Gastrocnemius medialis (tissue), 4 donors: ENCODE measurements around the gene DPP9. TPM values are rescaled to one million over a fixed set of nuclear protein-coding genes. Genes with fewer than 3 reads are reported as not detected.

Source experiments
- ATAC-seq, 2 donors: fragments of 150-250 bp; one replicate each; pipeline ENCODE4 v1.9.1; 2016
- DNase-seq, 2 donors: peaks; one replicate each; pipeline ENCODE4 v3.0.0-alpha.2; 2019
- H3K27ac ChIP-seq, 4 donors: fragments of 200-600 bp; sonication (generic); 1 replicate in 1 of 4; 2 replicates in 3 of 4; pipeline ENCODE4 v1.5.1; 2016 to 2018; ENCODE audit warnings: mild to moderate bottlenecking in 2 of 4, moderate library complexity in 1 of 4
- H3K27me3 ChIP-seq, 3 donors: fragments of 200-600 bp; sonication (generic) in 2 of 3; 1 replicate in 1 of 3; 2 replicates in 2 of 3; pipeline versions ENCODE4 v1.5.1 to v1.6.0; 2016 to 2019; ENCODE audit warnings: mild to moderate bottlenecking in 1 of 3, moderate library complexity in 1 of 3
- H3K36me3 ChIP-seq, 2 donors: fragments of 200-600 bp; sonication (generic) in 1 of 2; one replicate each; pipeline ENCODE4 v1.5.1; 2017 to 2018
- H3K4me1 ChIP-seq, 2 donors: fragments of 200-600 bp; sonication (generic) in 1 of 2; one replicate each; pipeline ENCODE4 v1.5.1; 2016 to 2017; ENCODE audit warnings: mild to moderate bottlenecking in 2 of 2
- H3K4me3 ChIP-seq, 4 donors: fragments of 200-600 bp; sonication (generic) in 3 of 4; 1 replicate in 1 of 4; 2 replicates in 3 of 4; pipeline ENCODE4 v1.5.1; 2016 to 2019; ENCODE audit warnings: mild to moderate bottlenecking in 2 of 4
- H3K9me3 ChIP-seq, 3 donors: fragments of 200-600 bp; sonication (generic) in 2 of 3; 1 replicate in 1 of 3; 2 replicates in 2 of 3; pipeline ENCODE4 v1.5.1; 2016 to 2019
- CTCF ChIP-seq, 5 experiments: fragments of 450-650 bp in 3 of 5; fragments of 200-600 bp in 2 of 5; sonication (generic) in 2 of 5; IDR thresholded peaks in 4 of 5; conservative IDR thresholded peaks in 1 of 5; 1 replicate in 4 of 5; 2 replicates in 1 of 5; pipeline ENCODE4 v1.5.1; 2016 to 2019; ENCODE audit warnings: antibody characterized with exemption in 5 of 5, mild to moderate bottlenecking in 3 of 5, moderate library complexity in 3 of 5
- POLR2A ChIP-seq, 2 donors: fragments of 450-650 bp; IDR thresholded peaks; one replicate each; pipeline ENCODE4 v1.6.1; 2017; ENCODE audit warnings: antibody characterized with exemption in 2 of 2, mild to moderate bottlenecking in 2 of 2, moderate library complexity in 2 of 2
- in situ Hi-C, 4 donors: fragments of 200-750 bp; cut with MboI; loops; one replicate each; pipeline versions ENCODE4 v1.15.0 to v1.8.0; 2017; ENCODE audit warnings: low sequenced_read_pairs in 4 of 4
- intact Hi-C: fragments of 100-400 bp; cut with DNase I; formaldehyde crosslinking; loops from one replicate; pipeline ENCODE4 v1.15.1; 2023; ENCODE audit warnings: low total_unique reads
- total RNA-seq, 4 donors: library from RNA; depleted of rRNA; stranded (reverse); fragments of >200 nt; gene quantifications; one replicate each; pipeline versions ENCODE4 v1.1.0 to v1.2.3, GENCODE V29; 2016

DPP9 gene
- total RNA-seq, 4 donors from 2014 or later = 92.6 to 208 (median 148) TPM

GRCh38 chr19:4675346-4675745 lies 48.3 kb downstream of the DPP9 start:
- no peak for DNase-seq
- Histone ChIP-seq H3K4me1 (peaks cover 22 to 25% of the 10 kb centered on the region in 2 donors), H3K36me3 (peaks cover 0 to 37% of the 10 kb centered on the region in 2 donors), H3K4me3 (no peak overlapping the region), H3K27me3 (no peaks in the 10 kb centered on the region), H3K27ac (peak overlapping the region; percentile 63 to 90 (median 72)), H3K9me3 (no peaks in the 10 kb centered on the region)
- intact Hi-C loops = no loop called here
- in situ Hi-C loops = no loop called here
- no peak for ATAC-seq
- TF ChIP-seq CTCF (IDR thresholded peaks at IDR 0.05 in 4 of 5, conservative IDR thresholded peaks at IDR 0.05 in 1 of 5) (no peak), POLR2A (IDR thresholded peaks at IDR 0.05) (no peak)

- ATAC-seq = no peak
- H3K4me1 ChIP-seq = peaks cover 32 to 34% of the 10 kb centered on the region in 2 donors
- in situ Hi-C loops = no loop called here
- no peaks in the 10 kb centered on the region for H3K9me3 ChIP-seq
- H3K27ac ChIP-seq = peak overlapping the region; percentile 63 to 90 (median 72)
- H3K27me3 ChIP-seq = no peaks in the 10 kb centered on the region
- no peak overlapping the region for H3K4me3 ChIP-seq
- H3K36me3 ChIP-seq = peaks cover 0 to 23% of the 10 kb centered on the region in 2 donors
- DNase-seq = no peak
- intact Hi-C loops = no loop called here
- TF ChIP-seq CTCF (IDR thresholded peaks at IDR 0.05 in 4 of 5, conservative IDR thresholded peaks at IDR 0.05 in 1 of 5) (no peak), POLR2A (IDR thresholded peaks at IDR 0.05) (no peak)
Observed at GRCh38 chr19:4673726-4674125, 49.9 kb downstream of the DPP9 start.

- TF ChIP-seq CTCF (IDR thresholded peaks at IDR 0.05 in 4 of 5, conservative IDR thresholded peaks at IDR 0.05 in 1 of 5) (no peak), POLR2A (IDR thresholded peaks at IDR 0.05) (no peak)
- Histone ChIP-seq H3K27me3 (no peaks in the 10 kb centered on the region), H3K9me3 (no peaks in the 10 kb centered on the region), H3K4me1 (peaks cover 32 to 35% of the 10 kb centered on the region in 2 donors), H3K4me3 (no peak overlapping the region), H3K27ac (peak overlapping the region; percentile 63 to 90 (median 72)), H3K36me3 (peaks cover 0 to 23% of the 10 kb centered on the region in 2 donors)
- in situ Hi-C loops = no loop called here
- intact Hi-C loops = no loop called here
- no peak for DNase-seq
- no peak for ATAC-seq
Observed at GRCh38 chr19:4673216-4673615, 50.4 kb downstream of the DPP9 start.

GRCh38 chr19:4671185-4671851 lies 52.3 kb downstream of the DPP9 start:
- peaks cover 21 to 25% of the 10 kb centered on the region in 2 donors for H3K4me1 ChIP-seq
- in situ Hi-C loops (no loop called here), intact Hi-C loops (loop anchor here (2.0 kb wide), 1 partner anchor 51 kb away; the partner anchor contains the start of gene DPP9)
- peaks cover 0 to 28% of the 10 kb centered on the region in 2 donors for H3K36me3 ChIP-seq
- H3K27ac ChIP-seq = peak overlapping the region; percentile 90 to 95 (median 92)
- H3K9me3 ChIP-seq = no peaks in the 10 kb centered on the region
- no peak overlapping the region for H3K4me3 ChIP-seq
- DNase-seq (peak; percentile 69 to 82), ATAC-seq (peak; percentile 57 to 72)
- no peaks in the 10 kb centered on the region for H3K27me3 ChIP-seq
- no peak for TF ChIP-seq CTCF (IDR thresholded peaks at IDR 0.05 in 4 of 5, conservative IDR thresholded peaks at IDR 0.05 in 1 of 5)
- TF ChIP-seq POLR2A (IDR thresholded peaks at IDR 0.05) = peak in 1 of 2 donors; percentile 17
